ENCODE results near the gene MKLN1.

DNA sequence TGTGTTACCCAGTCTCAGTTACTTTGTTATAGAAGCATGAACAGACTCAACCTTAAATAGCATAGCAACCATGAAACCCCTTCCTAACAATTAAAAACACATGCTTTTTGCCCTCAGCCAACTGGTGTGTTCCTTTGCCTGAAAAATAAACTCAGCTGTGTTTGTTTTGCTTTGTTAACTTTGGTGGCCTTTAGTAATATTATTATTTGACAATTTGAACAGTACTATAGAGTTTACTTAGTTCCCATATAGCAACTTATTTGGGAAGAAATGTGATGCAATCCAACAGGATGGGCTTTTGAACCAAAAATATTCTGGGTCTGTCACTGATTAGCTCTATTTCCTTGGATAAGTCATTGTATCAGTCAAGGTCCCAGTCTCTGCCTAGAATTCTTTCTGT, 22.5 kb upstream of the MKLN1 start:
- no peak for TF ChIP-seq POLR2A (IDR thresholded peaks at IDR 0.05; ENCODE audit: low read depth)
- TF ChIP-seq, protein P1, sequence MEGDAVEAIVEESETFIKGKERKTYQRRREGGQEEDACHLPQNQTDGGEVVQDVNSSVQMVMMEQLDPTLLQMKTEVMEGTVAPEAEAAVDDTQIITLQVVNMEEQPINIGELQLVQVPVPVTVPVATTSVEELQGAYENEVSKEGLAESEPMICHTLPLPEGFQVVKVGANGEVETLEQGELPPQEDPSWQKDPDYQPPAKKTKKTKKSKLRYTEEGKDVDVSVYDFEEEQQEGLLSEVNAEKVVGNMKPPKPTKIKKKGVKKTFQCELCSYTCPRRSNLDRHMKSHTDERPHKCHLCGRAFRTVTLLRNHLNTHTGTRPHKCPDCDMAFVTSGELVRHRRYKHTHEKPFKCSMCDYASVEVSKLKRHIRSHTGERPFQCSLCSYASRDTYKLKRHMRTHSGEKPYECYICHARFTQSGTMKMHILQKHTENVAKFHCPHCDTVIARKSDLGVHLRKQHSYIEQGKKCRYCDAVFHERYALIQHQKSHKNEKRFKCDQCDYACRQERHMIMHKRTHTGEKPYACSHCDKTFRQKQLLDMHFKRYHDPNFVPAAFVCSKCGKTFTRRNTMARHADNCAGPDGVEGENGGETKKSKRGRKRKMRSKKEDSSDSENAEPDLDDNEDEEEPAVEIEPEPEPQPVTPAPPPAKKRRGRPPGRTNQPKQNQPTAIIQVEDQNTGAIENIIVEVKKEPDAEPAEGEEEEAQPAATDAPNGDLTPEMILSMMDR (IDR thresholded peaks at IDR 0.05), result no peak
- TF ChIP-seq POLR2AphosphoS5 (IDR thresholded peaks at IDR 0.05), result no peak

Measured in esophagus muscularis mucosa (tissue), 3 donors.